ENCODE results near the gene CYP2W1. TPM values are rescaled to one million over a fixed set of nuclear protein-coding genes. Genes with fewer than 3 reads are reported as not detected.

CYP2W1 gene
- polyA plus RNA-seq, 1 donor (not counting 4 experiments of a cell fraction or from before 2014, with no cell fraction given) = 0.05 TPM

GRCh38 chr7:997404-998395, 14.7 kb downstream of the CYP2W1 start:
- TF ChIP-seq CTCF (optimal IDR thresholded peaks at IDR 0.05 in 1 of 3, IDR thresholded peaks at IDR 0.05 in 1 of 3, conservative IDR thresholded peaks at IDR 0.05 in 1 of 3; ENCODE audit: extremely low read depth in 1 of 3, insufficient read depth in 2 of 3, low read length in 3 of 3) (no peak), EZH2 (IDR thresholded peaks at IDR 0.05; ENCODE audit: low read length) (no peak)
- H3K36me3 ChIP-seq (ENCODE audit: control insufficient read depth in 2 of 2, extremely low read depth in 1 of 2, insufficient read depth in 2 of 2, low read length in 2 of 2) = peaks cover 3 to 4% of the 10 kb centered on the region in 2 experiments
- no peaks in the 10 kb centered on the region for H3K9me3 ChIP-seq (ENCODE audit: control insufficient read depth, low read depth, low read length)
- no peak overlapping the region for H3K9ac ChIP-seq (ENCODE audit: control insufficient read depth, extremely low read depth, insufficient read depth, low read length)
- H3K79me2 ChIP-seq (ENCODE audit: control insufficient read depth, insufficient read depth, low read length) = no peaks in the 10 kb centered on the region
- H3K4me2 ChIP-seq (ENCODE audit: control insufficient read depth, extremely low read depth, insufficient read depth, low read depth, low read length) = no peak overlapping the region
- no peaks in the 10 kb centered on the region for H3K9me1 ChIP-seq (ENCODE audit: control insufficient read depth, extremely low read depth, insufficient read depth, low read length)
- no peak for DNase-seq (ENCODE audit: low read depth, low spot score)
- no peaks in the 10 kb centered on the region for H4K20me1 ChIP-seq (ENCODE audit: control insufficient read depth, extremely low read depth, insufficient read depth, low read length)
- dilution Hi-C loops (cut with MboI; ENCODE audit: extremely low pct_ligation_motif_present, low sequenced_read_pairs) = no loop called here
- H3K27me3 ChIP-seq (ENCODE audit: control insufficient read depth, extremely low read depth, insufficient read depth, low read length) = no peaks in the 10 kb centered on the region
- H3K4me3 ChIP-seq (ENCODE audit: control insufficient read depth in 2 of 3, extremely low read depth in 1 of 3, insufficient read depth in 2 of 3, low read depth in 1 of 3, low read length in 3 of 3) = no peak overlapping the region
- H3K27ac ChIP-seq (ENCODE audit: control insufficient read depth, insufficient read depth, low read length) = no peak overlapping the region
- H3K4me1 ChIP-seq (ENCODE audit: control insufficient read depth, extremely low read depth, insufficient read depth, low read length) = no peaks in the 10 kb centered on the region
- H2AFZ ChIP-seq (ENCODE audit: control insufficient read depth, low read length) = no peak overlapping the region
- no peak for FAIRE-seq

- no peaks in the 10 kb centered on the region for H3K27me3 ChIP-seq (ENCODE audit: control insufficient read depth, extremely low read depth, insufficient read depth, low read length)
- dilution Hi-C loops (cut with MboI; ENCODE audit: extremely low pct_ligation_motif_present, low sequenced_read_pairs) = no loop called here
- TF ChIP-seq CTCF (optimal IDR thresholded peaks at IDR 0.05 in 1 of 3, IDR thresholded peaks at IDR 0.05 in 1 of 3, conservative IDR thresholded peaks at IDR 0.05 in 1 of 3; ENCODE audit: extremely low read depth in 1 of 3, insufficient read depth in 2 of 3, low read length in 3 of 3) (no peak), EZH2 (IDR thresholded peaks at IDR 0.05; ENCODE audit: low read length) (no peak)
- no peak for FAIRE-seq
- no peak overlapping the region for H2AFZ ChIP-seq (ENCODE audit: control insufficient read depth, low read length)
- no peaks in the 10 kb centered on the region for H3K79me2 ChIP-seq (ENCODE audit: control insufficient read depth, insufficient read depth, low read length)
- H3K36me3 ChIP-seq (ENCODE audit: control insufficient read depth in 2 of 2, extremely low read depth in 1 of 2, insufficient read depth in 2 of 2, low read length in 2 of 2) = peaks cover 3 to 4% of the 10 kb centered on the region in 2 experiments
- no peaks in the 10 kb centered on the region for H3K9me3 ChIP-seq (ENCODE audit: control insufficient read depth, low read depth, low read length)
- H3K4me2 ChIP-seq (ENCODE audit: control insufficient read depth, extremely low read depth, insufficient read depth, low read depth, low read length) = no peak overlapping the region
- no peaks in the 10 kb centered on the region for H3K4me1 ChIP-seq (ENCODE audit: control insufficient read depth, extremely low read depth, insufficient read depth, low read length)
- no peaks in the 10 kb centered on the region for H4K20me1 ChIP-seq (ENCODE audit: control insufficient read depth, extremely low read depth, insufficient read depth, low read length)
- no peak overlapping the region for H3K27ac ChIP-seq (ENCODE audit: control insufficient read depth, insufficient read depth, low read length)
- no peak overlapping the region for H3K4me3 ChIP-seq (ENCODE audit: control insufficient read depth in 2 of 3, extremely low read depth in 1 of 3, insufficient read depth in 2 of 3, low read depth in 1 of 3, low read length in 3 of 3)
- H3K9me1 ChIP-seq (ENCODE audit: control insufficient read depth, extremely low read depth, insufficient read depth, low read length) = no peaks in the 10 kb centered on the region
- no peak overlapping the region for H3K9ac ChIP-seq (ENCODE audit: control insufficient read depth, extremely low read depth, insufficient read depth, low read length)
- DNase-seq (ENCODE audit: low read depth, low spot score) = no peak
Observed at GRCh38 chr7:999149-999879, 16.3 kb downstream of the CYP2W1 start.
